Measurements from ENCODE around the gene POLE. TPM values are rescaled to one million over a fixed set of nuclear protein-coding genes. Genes with fewer than 3 reads are reported as not detected.
A peak's percentile ranks its signal among the peaks of the same experiment; 100 is the strongest.

The POLE gene
- total RNA-seq, 3 donors from 2014 or later: 45.0 to 72.2 (median 55.1) TPM

DNA sequence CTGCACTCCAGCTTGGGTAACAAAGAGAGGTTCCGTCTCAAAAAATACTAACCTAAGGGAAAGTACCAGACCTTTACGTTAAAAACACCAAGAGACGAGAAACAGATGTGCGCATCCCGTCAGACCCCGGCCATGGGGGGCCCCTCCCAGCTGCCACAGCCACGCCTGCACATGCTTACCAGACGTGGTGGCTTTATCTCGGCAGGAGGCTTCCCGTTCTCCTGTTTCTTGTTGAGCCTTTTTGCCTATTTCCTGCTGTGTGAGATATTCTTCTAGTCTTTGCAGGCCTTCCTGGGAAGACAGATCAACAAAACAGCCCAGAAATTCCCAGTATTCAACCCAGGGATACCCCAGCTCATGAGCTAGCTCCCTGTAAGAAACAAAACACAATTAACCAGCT lies 47.1 kb upstream of the POLE start:
- TF ChIP-seq, protein P1, sequence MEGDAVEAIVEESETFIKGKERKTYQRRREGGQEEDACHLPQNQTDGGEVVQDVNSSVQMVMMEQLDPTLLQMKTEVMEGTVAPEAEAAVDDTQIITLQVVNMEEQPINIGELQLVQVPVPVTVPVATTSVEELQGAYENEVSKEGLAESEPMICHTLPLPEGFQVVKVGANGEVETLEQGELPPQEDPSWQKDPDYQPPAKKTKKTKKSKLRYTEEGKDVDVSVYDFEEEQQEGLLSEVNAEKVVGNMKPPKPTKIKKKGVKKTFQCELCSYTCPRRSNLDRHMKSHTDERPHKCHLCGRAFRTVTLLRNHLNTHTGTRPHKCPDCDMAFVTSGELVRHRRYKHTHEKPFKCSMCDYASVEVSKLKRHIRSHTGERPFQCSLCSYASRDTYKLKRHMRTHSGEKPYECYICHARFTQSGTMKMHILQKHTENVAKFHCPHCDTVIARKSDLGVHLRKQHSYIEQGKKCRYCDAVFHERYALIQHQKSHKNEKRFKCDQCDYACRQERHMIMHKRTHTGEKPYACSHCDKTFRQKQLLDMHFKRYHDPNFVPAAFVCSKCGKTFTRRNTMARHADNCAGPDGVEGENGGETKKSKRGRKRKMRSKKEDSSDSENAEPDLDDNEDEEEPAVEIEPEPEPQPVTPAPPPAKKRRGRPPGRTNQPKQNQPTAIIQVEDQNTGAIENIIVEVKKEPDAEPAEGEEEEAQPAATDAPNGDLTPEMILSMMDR (IDR thresholded peaks at IDR 0.05): no peak
- no peaks in the 10 kb centered on the region for H3K9me3 ChIP-seq
- no peak overlapping the region for H3K4me3 ChIP-seq
- ATAC-seq (no peak), DNase-seq (peak in 1 of 3 donors; percentile 17)
- H3K4me1 ChIP-seq (ENCODE audit: low read depth): no peaks in the 10 kb centered on the region
- peaks cover 19% of the 10 kb centered on the region for H3K36me3 ChIP-seq (ENCODE audit: low read depth)
- intact Hi-C loops (cut with DNase I, micrococcal nuclease): no loop called here

DNA sequence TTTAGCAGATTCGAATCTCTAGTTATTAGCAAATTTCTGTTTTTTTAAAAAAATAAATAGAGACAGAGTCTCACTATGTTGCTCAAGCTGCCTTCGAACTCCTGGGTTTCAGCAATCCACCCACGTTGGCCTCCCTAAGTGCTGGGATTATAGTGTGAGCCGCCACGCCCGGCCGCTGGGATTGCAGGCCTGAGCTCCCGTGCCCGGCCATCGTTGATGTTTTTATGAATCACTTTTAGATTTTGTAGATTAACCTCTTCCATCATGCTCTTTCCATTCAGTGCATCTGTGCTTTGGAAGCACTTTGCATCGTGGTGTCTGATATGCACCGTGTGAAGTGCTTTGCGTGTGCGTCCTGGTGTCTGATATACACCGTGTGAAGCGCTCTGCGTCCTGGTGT lies 44.4 kb upstream of the POLE start:
- H3K9me3 ChIP-seq: no peaks in the 10 kb centered on the region
- ATAC-seq: no peak

GRCh38 chr12:132730353-132730752 lies 43.2 kb upstream of the POLE start:
- no peak for DNase-seq
- Histone ChIP-seq H3K4me1 (ENCODE audit: low read depth) (no peaks in the 10 kb centered on the region), H3K4me3 (no peak overlapping the region), H3K36me3 (ENCODE audit: low read depth) (peaks cover 22% of the 10 kb centered on the region), H3K9me3 (no peaks in the 10 kb centered on the region)
- TF ChIP-seq, protein P1 (IDR thresholded peaks at IDR 0.05): no peak
- intact Hi-C loops (cut with DNase I, micrococcal nuclease): no loop called here
- ATAC-seq: no peak

More for the DNA sequence above, 44.4 kb upstream of the POLE start:
- no peaks in the 10 kb centered on the region for H3K4me1 ChIP-seq (ENCODE audit: low read depth)
- intact Hi-C loops (cut with DNase I, micrococcal nuclease): no loop called here
- no peak overlapping the region for H3K4me3 ChIP-seq
- no peak for DNase-seq
- TF ChIP-seq, protein P1 (IDR thresholded peaks at IDR 0.05): no peak
- peaks cover 24% of the 10 kb centered on the region for H3K36me3 ChIP-seq (ENCODE audit: low read depth)

DNA sequence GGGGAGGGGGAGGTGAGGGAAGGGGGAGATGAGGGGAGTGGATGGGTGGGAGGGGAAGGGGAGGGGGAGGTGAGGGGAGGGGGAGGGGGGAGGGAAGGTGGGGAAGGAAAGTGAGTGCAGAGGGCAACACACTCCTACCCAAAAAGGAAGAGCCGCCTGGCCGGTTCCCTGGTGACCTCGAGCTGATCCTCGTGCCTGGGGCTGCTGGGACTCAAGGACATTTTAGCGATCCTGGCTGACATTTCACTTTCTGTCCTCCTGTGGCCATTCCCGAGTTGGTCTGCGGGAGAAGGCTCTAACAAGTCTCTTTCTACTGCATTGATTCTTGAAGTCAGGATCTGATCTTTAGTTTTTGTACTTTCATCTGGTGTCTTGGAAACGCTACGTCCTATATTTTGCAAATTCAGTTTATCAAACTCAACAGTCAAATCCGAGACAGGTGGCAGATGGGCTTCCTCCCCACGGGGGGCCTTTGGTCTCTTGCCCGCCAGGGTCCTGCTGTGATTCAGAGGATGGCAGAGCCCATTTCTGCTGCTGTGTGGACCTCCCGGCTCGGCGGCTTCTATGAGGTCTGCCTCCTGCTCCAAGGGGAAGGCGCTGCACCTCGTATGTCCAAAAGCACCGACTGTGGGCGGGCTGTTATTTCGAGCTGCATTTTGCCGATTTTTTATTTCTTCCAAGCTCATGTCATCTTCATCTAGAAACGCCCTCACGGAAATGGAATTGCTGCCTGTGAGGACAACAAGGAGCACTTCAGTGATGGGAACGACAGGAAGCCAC lies 42.6 kb upstream of the POLE start:
- no peak for ATAC-seq
- H3K4me3 ChIP-seq: no peak overlapping the region

GRCh38 chr12:132728502-132728901 lies 41.4 kb upstream of the POLE start:
- Histone ChIP-seq H3K4me1 (ENCODE audit: low read depth) (no peaks in the 10 kb centered on the region), H3K36me3 (ENCODE audit: low read depth) (peaks cover 9% of the 10 kb centered on the region), H3K4me3 (no peak overlapping the region), H3K9me3 (no peaks in the 10 kb centered on the region)
- TF ChIP-seq, protein P1 (IDR thresholded peaks at IDR 0.05): no peak
- DNase-seq (no peak), ATAC-seq (no peak)
- intact Hi-C loops (cut with DNase I, micrococcal nuclease): no loop called here

More for the DNA sequence above, 42.6 kb upstream of the POLE start:
- no peak for DNase-seq
- peaks cover 16% of the 10 kb centered on the region for H3K36me3 ChIP-seq (ENCODE audit: low read depth)
- H3K9me3 ChIP-seq: no peaks in the 10 kb centered on the region
- TF ChIP-seq, protein P1 (IDR thresholded peaks at IDR 0.05): no peak
- intact Hi-C loops (cut with DNase I, micrococcal nuclease): no loop called here
- H3K4me1 ChIP-seq (ENCODE audit: low read depth): no peaks in the 10 kb centered on the region
